ENCODE measurements around the gene SIT1. TPM values are rescaled to one million over a fixed set of nuclear protein-coding genes. Genes with fewer than 3 reads are reported as not detected.

The SIT1 gene
- total RNA-seq: under 1 TPM in 2 of 4 donors, not detected in 2; 0.81 to 0.82 TPM
- polyA plus RNA-seq: 10 to 100 TPM in 1 of 3 donors, 1 to 10 TPM in 1, not detected in 1; 1.8 to 15.9 TPM

GRCh38 chr9:35650341-35651158 is at the start of gene SIT1:
Gene SIT1, minus strand, starts transcription at chr9:35650931. Its CDS starts 78 bp downstream, at chr9:35650853.
- no peaks in the 10 kb centered on the region for H3K27me3 ChIP-seq
- no peaks in the 10 kb centered on the region for H3K36me3 ChIP-seq
- H3K4me1 ChIP-seq: peaks cover 0 to 13% (median 11%) of the 10 kb centered on the region in 4 donors
- TF ChIP-seq EP300 (IDR thresholded peaks at IDR 0.05) (no peak), CTCF (IDR thresholded peaks at IDR 0.05) (no peak), POLR2A (IDR thresholded peaks at IDR 0.05) (no peak), POLR2AphosphoS5 (IDR thresholded peaks at IDR 0.05) (no peak)
- peak; percentile 61 for DNase-seq
- WGBS, 2 donors: 52 to 64% methylated on average over 22 of the region's 22 CpGs
- peak within 1 kb of the TSS in 1 of 4 donors; percentile 7 for H3K27ac ChIP-seq
- intact Hi-C loops (cut with DNase I): loop anchor here (10.0 kb wide), 1 partner anchor 656 kb away; no protein-coding TSS in a partner anchor
- no peak within 1 kb of the TSS for H3K4me3 ChIP-seq
- no peaks in the 10 kb centered on the region for H3K9me3 ChIP-seq

- Histone ChIP-seq H3K4me3 (no peak overlapping the region), H3K27me3 (no peaks in the 10 kb centered on the region), H3K27ac (peak overlapping the region; percentile 95 to 100 (median 98)), H3K9me3 (no peaks in the 10 kb centered on the region), H3K4me1 (peaks cover 0 to 37% (median 19%) of the 10 kb centered on the region in 4 donors), H3K36me3 (peaks cover 78 to 96% (median 82%) of the 10 kb centered on the region in 4 donors)
- TF ChIP-seq POLR2AphosphoS5 (IDR thresholded peaks at IDR 0.05): no peak
- no peak for TF ChIP-seq CTCF (IDR thresholded peaks at IDR 0.05)
- intact Hi-C loops (cut with DNase I): no loop called here
- peak; percentile 53 for DNase-seq
- 90 to 92% methylated on average over 11 of the region's 11 CpGs for WGBS, 2 donors
Observed at GRCh38 chr9:35700031-35700430, 49.3 kb upstream of the SIT1 start.

GRCh38 chr9:35698231-35698630 is 47.5 kb upstream of the SIT1 start:
- Histone ChIP-seq H3K36me3 (peaks cover 60 to 78% (median 64%) of the 10 kb centered on the region in 4 donors), H3K9me3 (no peaks in the 10 kb centered on the region), H3K4me3 (no peak overlapping the region), H3K27ac (peak overlapping the region; percentile 95 to 100 (median 98)), H3K27me3 (no peaks in the 10 kb centered on the region), H3K4me1 (peaks cover 0 to 41% (median 23%) of the 10 kb centered on the region in 4 donors)
- no peak for TF ChIP-seq POLR2AphosphoS5 (IDR thresholded peaks at IDR 0.05)
- no peak for TF ChIP-seq CTCF (IDR thresholded peaks at IDR 0.05)
- no peak for TF ChIP-seq EP300 (IDR thresholded peaks at IDR 0.05)
- TF ChIP-seq POLR2A (IDR thresholded peaks at IDR 0.05): no peak
- 86 to 90% methylated on average over 5 of the region's 5 CpGs for WGBS, 2 donors
- intact Hi-C loops (cut with DNase I): no loop called here
- DNase-seq: peak; percentile 51

GRCh38 chr9:35697486-35697885 is 46.8 kb upstream of the SIT1 start:
- peak; percentile 62 for DNase-seq
- intact Hi-C loops (cut with DNase I): no loop called here
- 85 to 87% methylated on average over 14 of the region's 14 CpGs for WGBS, 2 donors
- H3K36me3 ChIP-seq: peaks cover 53 to 71% (median 57%) of the 10 kb centered on the region in 4 donors
- no peaks in the 10 kb centered on the region for H3K27me3 ChIP-seq
- H3K4me3 ChIP-seq: no peak overlapping the region
- H3K9me3 ChIP-seq: no peaks in the 10 kb centered on the region
- TF ChIP-seq POLR2A (IDR thresholded peaks at IDR 0.05): no peak
- TF ChIP-seq POLR2AphosphoS5 (IDR thresholded peaks at IDR 0.05): no peak
- no peak for TF ChIP-seq CTCF (IDR thresholded peaks at IDR 0.05)
- no peak for TF ChIP-seq EP300 (IDR thresholded peaks at IDR 0.05)
- peaks cover 0 to 42% (median 24%) of the 10 kb centered on the region in 4 donors for H3K4me1 ChIP-seq
- H3K27ac ChIP-seq: peak overlapping the region; percentile 95 to 100 (median 98)

All from sigmoid colon (tissue), 7 donors.